HFF-Myc (cell line): ENCODE measurements around the gene MN1.

Source experiments
- DNase-seq: peaks from one replicate; pipeline ENCODE4 v3.0.0-alpha.2; 2011; ENCODE audit warnings: low read depth; ENCODE audit errors: extremely low read depth
- H3K4me3 ChIP-seq: replicated peaks from 2 replicates; pipeline ENCODE4 v1.5.1; 2011; ENCODE audit warnings: low read depth, mild to moderate bottlenecking, control low read depth, low read length
- TF ChIP-seq, protein P1 (sequence below): IDR thresholded peaks from 2 replicates; pipeline ENCODE4 v1.5.1; 2012; ENCODE audit warnings: mild to moderate bottlenecking, low read depth, low read length, control low read depth; ENCODE audit errors: missing control alignments

The MN1 gene

DNA sequence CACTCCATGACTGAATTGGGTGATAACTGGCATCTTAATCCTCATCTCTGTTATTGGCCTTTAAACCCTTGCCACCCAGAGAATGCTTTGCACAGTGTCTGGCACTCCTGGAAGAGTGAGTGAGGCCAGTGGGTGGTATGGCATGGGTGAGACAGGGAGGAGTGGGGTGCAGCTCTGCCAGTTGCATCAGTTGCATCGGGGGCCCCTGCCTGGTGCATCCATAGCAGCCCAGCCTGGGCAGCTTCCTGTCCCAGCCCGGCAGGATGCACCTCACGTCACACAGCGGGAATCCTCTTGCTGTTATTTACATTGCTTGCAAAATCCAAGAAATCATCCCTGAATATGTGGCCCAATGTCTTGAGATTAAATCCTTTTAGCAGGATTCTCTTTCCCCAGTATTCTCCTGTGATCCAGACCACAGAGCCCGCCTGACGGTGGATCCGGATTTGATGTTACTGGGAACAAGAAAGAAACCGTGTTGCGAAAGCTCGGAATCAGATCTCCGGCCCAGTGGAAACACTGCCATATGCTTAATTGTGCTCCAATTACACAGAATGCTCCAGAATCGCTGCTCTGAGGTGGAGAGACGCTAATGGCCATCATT, 37.6 kb upstream of the MN1 start:
- TF ChIP-seq, protein P1, sequence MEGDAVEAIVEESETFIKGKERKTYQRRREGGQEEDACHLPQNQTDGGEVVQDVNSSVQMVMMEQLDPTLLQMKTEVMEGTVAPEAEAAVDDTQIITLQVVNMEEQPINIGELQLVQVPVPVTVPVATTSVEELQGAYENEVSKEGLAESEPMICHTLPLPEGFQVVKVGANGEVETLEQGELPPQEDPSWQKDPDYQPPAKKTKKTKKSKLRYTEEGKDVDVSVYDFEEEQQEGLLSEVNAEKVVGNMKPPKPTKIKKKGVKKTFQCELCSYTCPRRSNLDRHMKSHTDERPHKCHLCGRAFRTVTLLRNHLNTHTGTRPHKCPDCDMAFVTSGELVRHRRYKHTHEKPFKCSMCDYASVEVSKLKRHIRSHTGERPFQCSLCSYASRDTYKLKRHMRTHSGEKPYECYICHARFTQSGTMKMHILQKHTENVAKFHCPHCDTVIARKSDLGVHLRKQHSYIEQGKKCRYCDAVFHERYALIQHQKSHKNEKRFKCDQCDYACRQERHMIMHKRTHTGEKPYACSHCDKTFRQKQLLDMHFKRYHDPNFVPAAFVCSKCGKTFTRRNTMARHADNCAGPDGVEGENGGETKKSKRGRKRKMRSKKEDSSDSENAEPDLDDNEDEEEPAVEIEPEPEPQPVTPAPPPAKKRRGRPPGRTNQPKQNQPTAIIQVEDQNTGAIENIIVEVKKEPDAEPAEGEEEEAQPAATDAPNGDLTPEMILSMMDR = no peak
- no peak overlapping the region for H3K4me3 ChIP-seq
- no peak for DNase-seq

DNA sequence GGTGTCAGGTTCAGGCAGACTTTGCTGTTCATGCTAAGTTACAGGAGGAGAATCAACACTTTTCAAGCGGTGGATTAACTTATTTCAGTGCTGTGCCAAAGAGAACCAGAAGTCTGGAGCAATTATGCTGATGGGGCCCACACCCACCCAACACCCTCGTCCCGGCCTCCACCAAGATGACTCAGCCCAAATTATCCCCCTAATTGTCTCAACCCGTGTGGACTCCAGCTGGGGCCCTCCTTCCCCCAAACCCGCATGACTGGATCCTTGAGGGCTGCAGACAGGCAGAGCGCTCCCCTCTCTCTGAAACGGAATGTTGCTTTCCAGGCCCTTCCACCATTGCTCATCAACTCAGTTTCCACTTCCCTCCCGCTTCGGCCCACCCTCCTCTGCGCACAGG, 34.6 kb upstream of the MN1 start:
- TF ChIP-seq, protein P1 = no peak
- H3K4me3 ChIP-seq = no peak overlapping the region
- DNase-seq = no peak

DNA sequence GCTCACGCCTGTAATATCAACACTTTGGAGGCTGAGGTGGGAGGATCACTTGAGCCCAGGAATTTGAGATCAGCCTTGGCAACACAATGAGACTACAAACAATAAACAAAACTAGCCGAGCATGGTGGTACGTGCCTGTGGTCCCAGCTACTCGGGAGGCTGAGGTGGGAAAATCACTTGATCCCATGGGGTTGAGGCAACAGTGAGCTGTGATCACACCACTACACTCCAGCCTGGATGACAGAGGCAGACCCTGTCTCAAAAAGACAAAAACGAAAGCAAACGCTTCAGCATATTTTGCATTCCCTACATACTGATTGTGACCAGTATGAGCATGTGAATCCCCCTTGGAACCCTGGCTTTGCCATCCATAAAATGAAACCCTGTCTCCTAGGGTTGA, 33.9 kb upstream of the MN1 start:
- H3K4me3 ChIP-seq = no peak overlapping the region
- no peak for DNase-seq

DNA sequence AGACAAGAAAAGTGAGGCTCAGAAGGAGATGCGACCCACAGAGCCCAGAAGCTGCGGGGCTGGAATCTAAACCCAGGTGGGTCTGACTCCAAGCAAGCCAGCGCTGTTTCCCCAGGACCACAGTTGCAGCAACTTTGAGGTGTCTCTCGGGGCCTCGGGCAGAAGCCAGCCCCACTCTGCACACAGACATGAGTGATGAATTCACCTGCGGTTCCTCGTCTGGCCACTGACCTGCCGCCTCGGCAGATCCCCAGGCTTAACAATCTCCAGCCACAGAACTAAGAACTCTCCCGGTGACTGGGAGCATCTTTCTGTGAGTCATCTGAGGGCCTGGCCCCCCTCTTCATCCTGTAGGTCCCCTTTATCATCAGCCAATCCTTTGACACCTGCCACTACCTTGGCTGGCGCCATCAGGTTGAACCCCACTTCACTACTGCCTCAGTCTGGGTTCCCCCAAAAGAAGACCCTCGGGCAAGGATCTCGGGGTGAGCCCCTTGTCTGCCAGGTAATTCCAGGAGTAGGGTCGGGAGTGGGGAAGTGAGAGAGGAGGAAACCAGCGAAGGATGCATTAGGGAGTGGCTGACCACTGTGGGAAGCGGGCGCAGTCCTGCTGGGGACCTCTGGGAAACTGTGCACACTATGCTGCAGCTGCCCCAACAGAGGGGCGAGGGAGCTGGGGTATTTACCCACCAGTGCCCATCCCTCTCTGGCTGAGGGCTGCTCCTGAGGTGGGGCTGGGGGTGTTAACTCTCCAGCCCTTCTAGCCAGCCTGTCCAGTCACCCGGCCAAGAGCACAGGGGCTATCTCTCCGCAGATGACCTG, 33.0 kb upstream of the MN1 start:
- DNase-seq = no peak
- TF ChIP-seq, protein P1 = no peak

More for the DNA sequence above, 33.9 kb upstream of the MN1 start:
- TF ChIP-seq, protein P1 = no peak

DNA sequence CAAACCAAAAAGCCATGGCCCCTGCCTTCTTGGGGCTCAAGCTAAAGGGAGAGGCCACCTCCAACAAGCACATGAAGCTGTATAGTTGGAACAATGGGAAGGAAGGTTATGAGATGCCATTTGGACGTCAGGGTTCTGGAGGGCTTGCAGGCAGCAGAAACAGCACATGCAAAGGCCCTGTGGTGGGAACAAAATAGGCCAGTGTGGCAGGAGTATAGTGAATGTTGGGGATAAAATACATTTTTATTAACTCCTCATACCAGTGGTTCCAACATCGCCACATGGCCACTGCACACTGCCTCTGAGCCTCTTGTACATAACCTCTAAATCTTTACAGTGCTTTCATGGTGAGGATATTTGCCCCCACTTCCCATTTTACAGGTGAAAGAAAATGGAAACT, 32.2 kb upstream of the MN1 start:
- TF ChIP-seq, protein P1 = no peak
- DNase-seq = no peak
- H3K4me3 ChIP-seq = no peak overlapping the region

More for the DNA sequence above, 33.0 kb upstream of the MN1 start:
- no peak overlapping the region for H3K4me3 ChIP-seq

DNA sequence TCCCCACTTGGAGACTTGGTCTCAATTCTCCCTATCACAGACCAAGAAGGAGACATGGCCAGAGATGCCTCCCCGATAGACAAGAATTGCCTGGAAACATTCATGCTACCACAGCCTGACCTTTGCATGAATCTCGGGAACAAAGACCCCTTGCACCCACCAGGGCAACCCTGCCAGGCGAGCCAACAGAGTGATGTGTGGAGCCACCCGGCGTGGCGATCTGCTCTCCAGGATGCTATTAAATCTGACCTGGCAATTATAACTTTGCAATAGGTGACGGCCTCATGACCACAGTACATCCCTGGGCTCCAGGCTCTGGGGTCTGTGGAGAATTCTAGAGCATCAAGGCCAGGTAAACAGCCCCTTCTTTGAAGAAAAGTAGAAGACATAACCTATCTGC, 31.1 kb upstream of the MN1 start:
- TF ChIP-seq, protein P1 = no peak
- no peak overlapping the region for H3K4me3 ChIP-seq
- DNase-seq = no peak
